Measurements from ENCODE around the gene DLEC1.
"Not testable (repeated sequence)": the region's sequence is repeated elsewhere in the genome, so short reads cannot be mapped to it uniquely, and the experiment has no call there.

Gene DLEC1

GRCh38 chr3:38036286-38036685, 2.7 kb upstream of the DLEC1 start:
- peaks cover 32% of the 10 kb centered on the region for H3K4me1 Mint-ChIP-seq
- H3K36me3 Mint-ChIP-seq (ENCODE audit: low read depth) = peaks cover 7% of the 10 kb centered on the region
- no peak overlapping the region for H3K27ac Mint-ChIP-seq
- no peak overlapping the region for H3K4me3 Mint-ChIP-seq
- peaks cover 8% of the 10 kb centered on the region for H3K27me3 Mint-ChIP-seq
- peaks cover 7% of the 10 kb centered on the region for H3K9me3 Mint-ChIP-seq
- DNase-seq (no peak), ATAC-seq (no peak)

DNA sequence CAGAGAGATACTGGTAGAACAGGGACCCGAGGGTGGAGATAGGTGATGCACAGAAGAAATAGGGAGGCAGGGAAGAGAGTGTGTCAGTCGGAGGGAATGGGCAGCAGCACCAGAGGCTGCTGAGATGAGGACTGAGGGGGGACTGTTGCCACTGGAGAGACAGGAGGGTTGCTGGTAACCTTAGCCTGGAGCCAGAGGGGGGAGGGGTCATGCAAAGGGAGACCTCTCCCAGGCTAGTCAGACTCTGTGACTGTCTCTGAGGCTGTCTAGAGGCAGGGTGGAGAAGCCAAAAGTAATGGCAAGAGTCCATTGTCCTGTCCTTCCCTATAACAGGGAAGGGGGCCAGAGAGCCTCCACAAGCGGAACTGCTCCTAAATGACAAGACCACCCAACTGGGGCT, 2.1 kb upstream of the DLEC1 start:
- Mint-ChIP-seq H3K36me3 (ENCODE audit: low read depth) (peaks cover 7% of the 10 kb centered on the region), H3K9me3 (peaks cover 7% of the 10 kb centered on the region), H3K4me3 (no peak overlapping the region), H3K4me1 (peaks cover 28% of the 10 kb centered on the region), H3K27me3 (peaks cover 8% of the 10 kb centered on the region), H3K27ac (no peak overlapping the region)
- no peak for DNase-seq
- ATAC-seq = no peak

- no peak for DNase-seq
- H3K4me3 Mint-ChIP-seq = peak overlapping the region; percentile 52
- H3K9me3 Mint-ChIP-seq = peaks cover 7% of the 10 kb centered on the region
- peak overlapping the region; percentile 83 for H3K27ac Mint-ChIP-seq
- ATAC-seq = peak; percentile 81
- H3K27me3 Mint-ChIP-seq = peaks cover 5% of the 10 kb centered on the region
- H3K4me1 Mint-ChIP-seq = peaks cover 28% of the 10 kb centered on the region
- H3K36me3 Mint-ChIP-seq (ENCODE audit: low read depth) = peaks cover 7% of the 10 kb centered on the region
These were observed 529 bp upstream of the DLEC1 start for GRCh38 chr3:38038447-38038911.

DNA sequence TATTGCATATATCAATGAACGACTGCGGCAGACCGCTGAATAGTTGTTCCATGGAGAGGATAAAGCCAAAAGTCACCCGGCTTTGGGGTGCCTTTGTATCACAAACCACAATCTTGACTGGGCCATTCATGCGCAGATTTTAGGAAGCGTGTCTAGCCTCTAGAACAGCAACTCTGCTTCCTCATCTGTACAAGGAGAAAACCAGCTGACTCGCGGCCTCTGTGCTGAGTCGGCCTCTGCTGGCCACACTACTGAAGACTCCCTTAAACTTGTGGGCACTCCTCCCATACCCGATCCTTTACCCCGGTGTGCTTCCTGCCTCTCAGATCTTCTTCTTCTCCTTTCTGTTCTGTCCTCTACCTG, 872 bp downstream of the DLEC1 start:
- Mint-ChIP-seq H3K27me3 (peaks cover 4% of the 10 kb centered on the region), H3K4me3 (peak overlapping the region; percentile 52), H3K4me1 (peaks cover 28% of the 10 kb centered on the region), H3K27ac (peak overlapping the region; percentile 83), H3K9me3 (peaks cover 7% of the 10 kb centered on the region), H3K36me3 (ENCODE audit: low read depth) (peaks cover 7% of the 10 kb centered on the region)
- peak; percentile 25 for ATAC-seq
- no peak for DNase-seq

- Mint-ChIP-seq H3K4me1 (peaks cover 28% of the 10 kb centered on the region), H3K27ac (peak overlapping the region; percentile 83), H3K4me3 (peak overlapping the region; percentile 52), H3K9me3 (peaks cover 7% of the 10 kb centered on the region), H3K27me3 (peaks cover 4% of the 10 kb centered on the region), H3K36me3 (ENCODE audit: low read depth) (peaks cover 7% of the 10 kb centered on the region)
- DNase-seq = no peak
- no peak for ATAC-seq
These were observed 1.4 kb downstream of the DLEC1 start for GRCh38 chr3:38040401-38040800.

DNA sequence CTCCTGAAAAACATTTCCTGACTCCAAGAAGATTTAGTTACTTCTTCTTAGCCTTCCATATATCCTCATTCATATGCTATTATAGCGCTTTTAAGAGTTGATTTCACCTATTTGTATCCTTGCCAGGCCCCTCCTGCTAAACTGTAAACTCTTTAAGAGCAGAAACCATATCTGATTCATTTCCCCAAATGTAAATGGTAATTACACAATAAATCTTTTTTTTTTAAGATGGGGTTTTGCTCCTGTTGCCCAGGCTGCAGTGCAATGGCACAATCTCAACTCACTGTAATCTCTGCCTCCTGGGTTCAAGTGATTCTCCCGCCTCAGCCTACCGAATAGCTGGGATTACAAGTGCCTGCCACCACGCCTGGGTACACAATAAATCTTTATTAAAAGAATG, 4.5 kb downstream of the DLEC1 start:
- ATAC-seq = no peak
- peaks cover 21% of the 10 kb centered on the region for H3K4me1 Mint-ChIP-seq
- H3K27me3 Mint-ChIP-seq = peaks cover 4% of the 10 kb centered on the region
- H3K4me3 Mint-ChIP-seq = no peak overlapping the region
- H3K27ac Mint-ChIP-seq = no peak overlapping the region
- DNase-seq = no peak
- H3K9me3 Mint-ChIP-seq = no peaks in the 10 kb centered on the region
- no peaks in the 10 kb centered on the region for H3K36me3 Mint-ChIP-seq (ENCODE audit: low read depth)

GRCh38 chr3:38046027-38046426, 7.0 kb downstream of the DLEC1 start:
- Mint-ChIP-seq H3K4me1 (no peaks in the 10 kb centered on the region), H3K4me3 (no peak overlapping the region), H3K27ac (no peak overlapping the region), H3K27me3 (peaks cover 1% of the 10 kb centered on the region), H3K36me3 (ENCODE audit: low read depth) (no peaks in the 10 kb centered on the region), H3K9me3 (no peaks in the 10 kb centered on the region)
- ATAC-seq (no peak), DNase-seq (no peak)

- H3K9me3 Mint-ChIP-seq = no peaks in the 10 kb centered on the region
- H3K27ac Mint-ChIP-seq = no peak overlapping the region
- H3K4me3 Mint-ChIP-seq = no peak overlapping the region
- no peaks in the 10 kb centered on the region for H3K36me3 Mint-ChIP-seq (ENCODE audit: low read depth)
- peaks cover 1% of the 10 kb centered on the region for H3K27me3 Mint-ChIP-seq
- ATAC-seq = no peak
- no peaks in the 10 kb centered on the region for H3K4me1 Mint-ChIP-seq
- DNase-seq = no peak
These were observed 7.8 kb downstream of the DLEC1 start for GRCh38 chr3:38046821-38047220.

DNA sequence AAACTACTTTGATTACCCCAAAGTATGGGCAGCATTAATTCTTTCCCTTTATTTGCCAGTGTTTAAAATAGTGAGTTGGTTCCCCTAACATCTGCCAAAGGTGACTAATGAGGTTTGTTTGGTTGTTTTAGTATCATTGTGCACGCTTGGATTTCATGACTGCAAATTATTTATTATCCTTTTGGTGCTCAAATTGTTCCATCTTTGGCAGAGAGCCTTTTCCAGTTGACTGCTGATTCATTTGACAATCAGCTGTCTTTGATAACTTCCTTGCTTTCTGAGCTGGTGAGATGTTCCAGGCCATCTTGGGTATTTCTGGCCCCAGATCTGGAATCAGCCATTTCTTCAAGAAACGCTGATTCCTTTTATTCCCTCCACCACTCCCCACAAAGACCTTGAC, 8.9 kb downstream of the DLEC1 start:
- no peaks in the 10 kb centered on the region for H3K27me3 Mint-ChIP-seq
- H3K27ac Mint-ChIP-seq = no peak overlapping the region
- H3K4me3 Mint-ChIP-seq = no peak overlapping the region
- ATAC-seq (no peak), DNase-seq (no peak)
- no peaks in the 10 kb centered on the region for H3K9me3 Mint-ChIP-seq
- no peaks in the 10 kb centered on the region for H3K36me3 Mint-ChIP-seq (ENCODE audit: low read depth)
- H3K4me1 Mint-ChIP-seq = no peaks in the 10 kb centered on the region

GRCh38 chr3:38049358-38050126, 10.5 kb downstream of the DLEC1 start:
- no peak overlapping the region for H3K4me3 Mint-ChIP-seq

GRCh38 chr3:38051131-38051530, 12.1 kb downstream of the DLEC1 start:
- Mint-ChIP-seq H3K27ac (no peak overlapping the region), H3K36me3 (ENCODE audit: low read depth) (no peaks in the 10 kb centered on the region), H3K9me3 (no peaks in the 10 kb centered on the region), H3K4me3 (no peak overlapping the region), H3K4me1 (no peaks in the 10 kb centered on the region), H3K27me3 (no peaks in the 10 kb centered on the region)
- no peak for DNase-seq
- no peak for ATAC-seq

More at GRCh38 chr3:38049358-38050126, 10.5 kb downstream of the DLEC1 start:
- ATAC-seq (no peak), DNase-seq (no peak)
- Mint-ChIP-seq H3K36me3 (ENCODE audit: low read depth) (no peaks in the 10 kb centered on the region), H3K27ac (no peak overlapping the region), H3K4me1 (no peaks in the 10 kb centered on the region), H3K27me3 (no peaks in the 10 kb centered on the region), H3K9me3 (no peaks in the 10 kb centered on the region)

DNA sequence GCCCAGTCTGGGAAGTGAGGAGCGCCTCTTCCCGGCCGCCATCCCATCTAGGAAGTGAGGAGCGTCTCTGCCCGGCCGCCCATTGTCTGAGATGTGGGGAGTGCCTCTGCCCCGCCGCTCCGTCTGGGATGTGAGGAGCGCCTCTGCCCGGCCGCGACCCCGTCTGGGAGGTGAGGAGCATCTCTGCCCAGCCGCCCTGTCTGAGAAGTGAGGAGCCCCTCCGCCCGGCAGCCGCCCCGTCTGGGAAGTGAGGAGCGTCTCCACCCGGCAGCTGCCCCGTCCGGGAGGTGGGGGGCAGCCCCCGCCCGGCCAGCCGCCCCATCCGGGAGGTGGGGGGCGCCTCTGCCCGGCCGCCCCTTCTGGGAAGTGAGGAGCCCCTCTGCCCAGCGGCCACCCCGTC, 14.3 kb downstream of the DLEC1 start:
- not testable (repeated sequence) for H3K4me1 Mint-ChIP-seq; H3K4me3 Mint-ChIP-seq; H3K27me3 Mint-ChIP-seq; H3K27ac Mint-ChIP-seq; DNase-seq; ATAC-seq; H3K9me3 Mint-ChIP-seq; H3K36me3 Mint-ChIP-seq (ENCODE audit: low read depth)

GRCh38 chr3:38053813-38054498, 14.9 kb downstream of the DLEC1 start:
- H3K4me3 Mint-ChIP-seq; H3K4me1 Mint-ChIP-seq; DNase-seq; H3K36me3 Mint-ChIP-seq (ENCODE audit: low read depth); ATAC-seq; H3K27me3 Mint-ChIP-seq; H3K9me3 Mint-ChIP-seq; H3K27ac Mint-ChIP-seq: not testable (repeated sequence)

- no peak overlapping the region for H3K27ac Mint-ChIP-seq
- no peak overlapping the region for H3K4me3 Mint-ChIP-seq
- H3K36me3 Mint-ChIP-seq (ENCODE audit: low read depth) = no peaks in the 10 kb centered on the region
- DNase-seq (no peak), ATAC-seq (no peak)
- H3K27me3 Mint-ChIP-seq = no peaks in the 10 kb centered on the region
- no peaks in the 10 kb centered on the region for H3K4me1 Mint-ChIP-seq
- no peaks in the 10 kb centered on the region for H3K9me3 Mint-ChIP-seq
These were observed 15.5 kb downstream of the DLEC1 start for GRCh38 chr3:38054499-38055001.

GRCh38 chr3:38059148-38059547, 20.1 kb downstream of the DLEC1 start:
- ATAC-seq (no peak), DNase-seq (no peak)
- Mint-ChIP-seq H3K36me3 (ENCODE audit: low read depth) (peaks cover 2% of the 10 kb centered on the region), H3K27me3 (no peaks in the 10 kb centered on the region), H3K27ac (no peak overlapping the region), H3K4me1 (no peaks in the 10 kb centered on the region), H3K9me3 (no peaks in the 10 kb centered on the region), H3K4me3 (no peak overlapping the region)

Data from activated naive CD8-positive, alpha-beta T cell treated with anti-CD3 and anti-CD28 coated beads, Interleukin-2, amount 50 U/mL, for 24 hours (primary cell).